Measurements from ENCODE around the gene TRAF2. TPM values are rescaled to one million over a fixed set of nuclear protein-coding genes. Genes with fewer than 3 reads are reported as not detected.

Gene TRAF2
- total and polyA plus RNA-seq, 9 of the 15 experiments (the other 6 are each of a cell fraction or from before 2014, with no cell fraction given) = 0.24 to 45.2 (median 18.0) TPM

DNA sequence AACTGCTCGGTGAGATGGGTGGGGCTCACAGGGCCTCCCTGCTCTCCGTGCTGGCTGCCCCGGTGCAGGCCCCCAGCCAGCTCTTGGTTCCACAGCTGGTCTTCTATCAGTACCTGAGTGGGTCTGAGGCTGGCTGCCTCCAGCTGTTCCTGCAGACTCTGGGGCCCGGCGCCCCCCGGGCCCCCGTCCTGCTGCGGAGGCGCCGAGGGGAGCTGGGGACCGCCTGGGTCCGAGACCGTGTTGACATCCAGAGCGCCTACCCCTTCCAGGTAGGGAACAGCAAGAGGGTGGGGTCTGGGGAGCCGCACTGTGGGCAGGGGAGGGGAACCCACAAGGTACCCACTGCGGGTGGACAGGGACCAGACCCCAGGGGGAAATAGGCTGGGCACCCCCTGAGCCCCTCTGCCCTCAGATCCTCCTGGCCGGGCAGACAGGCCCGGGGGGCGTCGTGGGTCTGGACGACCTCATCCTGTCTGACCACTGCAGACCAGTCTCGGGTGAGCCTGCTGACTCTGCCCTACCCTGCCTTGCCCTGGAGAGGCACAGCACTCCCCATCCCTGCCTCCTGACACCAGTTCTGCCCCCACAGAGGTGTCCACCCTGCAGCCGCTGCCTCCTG is 31.4 kb upstream of the TRAF2 start:
- Histone ChIP-seq H4K20me1 (replicated peaks; ENCODE audit: control insufficient read depth, insufficient read depth, low read length) (0 out of 2 replicates have a peak, but pooled peaks cover 7% of the 10 kb centered on the region), H3K4me1 (replicated peaks in 1 of 2; ENCODE audit: control insufficient read depth in 2 of 2, insufficient read depth in 2 of 2, low read length in 2 of 2) (peaks cover 6 to 98% of the 10 kb centered on the region in 2 experiments; a peak in 4 of 5 replicates), H3K9ac (ENCODE audit: insufficient read depth in 1 of 2, low read depth in 2 of 2, low read length in 2 of 2) (no peak overlapping the region; a peak in 1 of 4 replicates), H3K4me2 (ENCODE audit: insufficient read depth, low read length) (no peak overlapping the region), H3K27ac (ENCODE audit: extremely low read depth, low read depth, low read length) (no peak overlapping the region), H3K9me1 (ENCODE audit: control insufficient read depth, insufficient read depth, low read length) (no peaks in the 10 kb centered on the region), H3K27me3 (ENCODE audit: control insufficient read depth in 2 of 2, insufficient read depth in 2 of 2, low read length in 2 of 2) (no peaks in the 10 kb centered on the region), H3K4me3 (no peak overlapping the region), H3K36me3 (ENCODE audit: control insufficient read depth, insufficient read depth, low read length) (peaks cover 38% of the 10 kb centered on the region; the same call in 1 of the 3 replicates), H3K79me2 (ENCODE audit: control insufficient read depth, insufficient read depth, low read length) (peaks cover 11% of the 10 kb centered on the region), H3K9me3 (replicated peaks; ENCODE audit: control insufficient read depth, insufficient read depth, low read depth, low read length) (no peaks in the 10 kb centered on the region), H2AFZ (ENCODE audit: low read depth, low read length) (no peak overlapping the region)
- ATAC-seq (no peak), FAIRE-seq (no peak), DNase-seq (ENCODE audit: extremely low read depth in 1 of 4, low spot score in 3 of 4) (no peak)
- POLR2A ChIA-PET = no interaction called here
- WGBS (ENCODE audit: insufficient coverage, low coverage, missing lambda C conversion rate) = 84% methylated on average over 12 of the region's 23 CpGs
- CTCF ChIA-PET (ENCODE audit: low intra/inter-chr PET ratio) = no interaction called here
- no TSS peak for BruUV-seq (replicated peaks)
- intact Hi-C loops (cut with micrococcal nuclease) = no loop called here
- in situ Hi-C loops (cut with MboI) = no loop called here
- TF ChIP-seq RBFOX2 (IDR thresholded peaks at IDR 0.05; ENCODE audit: low read depth, low read length) (peak; percentile 52; the same call in 1 of the 2 replicates), SRSF9 (IDR thresholded peaks at IDR 0.05; ENCODE audit: borderline replicate concordance, low read depth, low read length) (no peak), SAP30 (IDR thresholded peaks at IDR 0.05; ENCODE audit: borderline replicate concordance, insufficient read depth, low read depth, low read length, poor library complexity, severe bottlenecking) (no peak), ZNF696 (CRISPR knock-in tag; conservative IDR thresholded peaks at IDR 0.05) (no peak), PHF21A (IDR thresholded peaks at IDR 0.05; ENCODE audit: borderline replicate concordance, low read depth) (no peak), SMARCB1 (IDR thresholded peaks at IDR 0.05; ENCODE audit: insufficient read length, low read depth) (no peak), ZNF780A (CRISPR knock-in tag; IDR thresholded peaks at IDR 0.05) (no peak), SMARCE1 (IDR thresholded peaks at IDR 0.05) (no peak), HOXB6 (CRISPR knock-in tag; IDR thresholded peaks at IDR 0.05; ENCODE audit: borderline replicate concordance) (no peak), SAFB (IDR thresholded peaks at IDR 0.05; ENCODE audit: borderline replicate concordance, low read depth, low read length) (no peak), TRIM28 (IDR thresholded peaks at IDR 0.05) (no peak), POLR2G (IDR thresholded peaks at IDR 0.05; ENCODE audit: low read depth, low read length) (peak; percentile 45), SUPT5H (IDR thresholded peaks at IDR 0.05) (no peak), PHTF2 (CRISPR knock-in tag; IDR thresholded peaks at IDR 0.05) (no peak), TFAM (CRISPR knock-in tag; conservative IDR thresholded peaks at IDR 0.05) (no peak), TCF3 (CRISPR knock-in tag; IDR thresholded peaks at IDR 0.05) (no peak), C11orf30 (IDR thresholded peaks at IDR 0.05; ENCODE audit: low read depth) (no peak), CHD2 (IDR thresholded peaks at IDR 0.05; ENCODE audit: low read depth, low read length) (no peak), RBM22 (IDR thresholded peaks at IDR 0.05; ENCODE audit: low read depth, low read length, poor library complexity, severe bottlenecking) (peak; percentile 30), SIX5 (IDR thresholded peaks at IDR 0.05; ENCODE audit: borderline replicate concordance in 1 of 2, insufficient read depth in 1 of 2, low read depth in 1 of 2, low read length in 2 of 2) (no peak)
- TF ChIP-seq, protein P1, sequence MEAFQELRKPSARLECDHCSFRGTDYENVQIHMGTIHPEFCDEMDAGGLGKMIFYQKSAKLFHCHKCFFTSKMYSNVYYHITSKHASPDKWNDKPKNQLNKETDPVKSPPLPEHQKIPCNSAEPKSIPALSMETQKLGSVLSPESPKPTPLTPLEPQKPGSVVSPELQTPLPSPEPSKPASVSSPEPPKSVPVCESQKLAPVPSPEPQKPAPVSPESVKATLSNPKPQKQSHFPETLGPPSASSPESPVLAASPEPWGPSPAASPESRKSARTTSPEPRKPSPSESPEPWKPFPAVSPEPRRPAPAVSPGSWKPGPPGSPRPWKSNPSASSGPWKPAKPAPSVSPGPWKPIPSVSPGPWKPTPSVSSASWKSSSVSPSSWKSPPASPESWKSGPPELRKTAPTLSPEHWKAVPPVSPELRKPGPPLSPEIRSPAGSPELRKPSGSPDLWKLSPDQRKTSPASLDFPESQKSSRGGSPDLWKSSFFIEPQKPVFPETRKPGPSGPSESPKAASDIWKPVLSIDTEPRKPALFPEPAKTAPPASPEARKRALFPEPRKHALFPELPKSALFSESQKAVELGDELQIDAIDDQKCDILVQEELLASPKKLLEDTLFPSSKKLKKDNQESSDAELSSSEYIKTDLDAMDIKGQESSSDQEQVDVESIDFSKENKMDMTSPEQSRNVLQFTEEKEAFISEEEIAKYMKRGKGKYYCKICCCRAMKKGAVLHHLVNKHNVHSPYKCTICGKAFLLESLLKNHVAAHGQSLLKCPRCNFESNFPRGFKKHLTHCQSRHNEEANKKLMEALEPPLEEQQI (IDR thresholded peaks at IDR 0.05) = no peak
